HEK293 (cell line): ENCODE results near the gene FHIT.

ENCODE experiments used
- ATF2 ChIP-seq: fragments of 450-650 bp; formaldehyde crosslinking; IDR thresholded peaks from 2 replicates; pipeline ENCODE4 v1.5.1; 2016; ENCODE audit warnings: missing biosample characterization, missing genetic modification characterization, low read depth
- CTCF ChIP-seq: fragments of 450-650 bp; formaldehyde crosslinking; IDR thresholded peaks from 2 replicates; pipeline ENCODE4 v1.5.1; 2016; ENCODE audit warnings: missing biosample characterization, missing genetic modification characterization
- KLF9 ChIP-seq: fragments of 450-650 bp; formaldehyde crosslinking; IDR thresholded peaks from 2 replicates; pipeline ENCODE4 v1.5.1; 2016; ENCODE audit warnings: missing biosample characterization, missing genetic modification characterization, low read depth
- SETDB1 ChIP-seq: IDR thresholded peaks from one replicate; pipeline ENCODE4 v1.6.1; 2017; ENCODE audit warnings: mild to moderate bottlenecking, low read length, moderate library complexity, mixed read lengths; ENCODE audit not compliant: insufficient read length
- TCF7L2 ChIP-seq: IDR thresholded peaks from 2 replicates; pipeline ENCODE4 v1.6.1; 2011; ENCODE audit warnings: low read depth, mild to moderate bottlenecking, inconsistent platforms, low read length, moderate library complexity, borderline replicate concordance
- ZBTB7A ChIP-seq: fragments of 450-650 bp; formaldehyde crosslinking; IDR thresholded peaks from 2 replicates; pipeline ENCODE4 v1.5.1; 2016; ENCODE audit warnings: low read depth, missing biosample characterization, missing genetic modification characterization
- ZNF2 ChIP-seq: fragments of 450-650 bp; formaldehyde crosslinking; IDR thresholded peaks from 2 replicates; pipeline ENCODE4 v1.5.1; 2016; ENCODE audit warnings: missing biosample characterization, missing genetic modification characterization
- ZNF24 ChIP-seq: fragments of 450-650 bp; formaldehyde crosslinking; IDR thresholded peaks from 2 replicates; pipeline ENCODE4 v1.5.1; 2016; ENCODE audit warnings: missing biosample characterization, missing genetic modification characterization
- ZNF274 ChIP-seq, 2 experiments: fragments of 200-500 bp in 1 of 2; fragments of 450-650 bp in 1 of 2; sonication (Bioruptor generic) in 1 of 2; formaldehyde crosslinking in 1 of 2; IDR thresholded peaks; 2 replicates each; pipeline versions ENCODE4 v1.5.1 to v1.6.1; 2014 to 2016; ENCODE audit warnings: borderline replicate concordance in 1 of 2, inconsistent platforms in 1 of 2, low read length in 1 of 2, missing biosample characterization in 1 of 2, missing genetic modification characterization in 1 of 2
- ZNF350 ChIP-seq: fragments of 450-650 bp; formaldehyde crosslinking; IDR thresholded peaks from 2 replicates; pipeline ENCODE4 v1.5.0; 2017; ENCODE audit warnings: missing biosample characterization, mild to moderate bottlenecking, missing genetic modification characterization
- ZNF692 ChIP-seq: fragments of 450-650 bp; formaldehyde crosslinking; IDR thresholded peaks from 2 replicates; pipeline ENCODE4 v1.5.1; 2016; ENCODE audit warnings: missing biosample characterization, missing genetic modification characterization
- ZNF830 ChIP-seq: fragments of 450-650 bp; IDR thresholded peaks from 2 replicates; pipeline ENCODE4 v1.5.0; 2018; ENCODE audit warnings: missing biosample characterization, missing genetic modification characterization, low read depth, mild to moderate bottlenecking, moderate library complexity

- TF ChIP-seq CTCF (no peak), ZNF692 (tag by site-specific recombination) (no peak), TCF7L2 (no peak), SETDB1 (no peak), ATF2 (tag by site-specific recombination) (no peak), KLF9 (tag by site-specific recombination) (no peak), ZNF350 (no peak), ZNF24 (tag by site-specific recombination) (no peak), ZNF830 (tag by site-specific recombination) (no peak), ZNF274 (IDR thresholded peaks at IDR 0.05; ENCODE audit: low read length) (no peak), ZNF274 (tag by site-specific recombination; IDR thresholded peaks at IDR 0.05; ENCODE audit: borderline replicate concordance) (no peak), ZBTB7A (tag by site-specific recombination) (no peak), ZNF2 (tag by site-specific recombination) (no peak)
Measured at GRCh38 chr3:61248496-61248895, 2.8 kb downstream of the FHIT start.
